ENCODE measurements around the gene C19orf25.

C19orf25 gene

DNA sequence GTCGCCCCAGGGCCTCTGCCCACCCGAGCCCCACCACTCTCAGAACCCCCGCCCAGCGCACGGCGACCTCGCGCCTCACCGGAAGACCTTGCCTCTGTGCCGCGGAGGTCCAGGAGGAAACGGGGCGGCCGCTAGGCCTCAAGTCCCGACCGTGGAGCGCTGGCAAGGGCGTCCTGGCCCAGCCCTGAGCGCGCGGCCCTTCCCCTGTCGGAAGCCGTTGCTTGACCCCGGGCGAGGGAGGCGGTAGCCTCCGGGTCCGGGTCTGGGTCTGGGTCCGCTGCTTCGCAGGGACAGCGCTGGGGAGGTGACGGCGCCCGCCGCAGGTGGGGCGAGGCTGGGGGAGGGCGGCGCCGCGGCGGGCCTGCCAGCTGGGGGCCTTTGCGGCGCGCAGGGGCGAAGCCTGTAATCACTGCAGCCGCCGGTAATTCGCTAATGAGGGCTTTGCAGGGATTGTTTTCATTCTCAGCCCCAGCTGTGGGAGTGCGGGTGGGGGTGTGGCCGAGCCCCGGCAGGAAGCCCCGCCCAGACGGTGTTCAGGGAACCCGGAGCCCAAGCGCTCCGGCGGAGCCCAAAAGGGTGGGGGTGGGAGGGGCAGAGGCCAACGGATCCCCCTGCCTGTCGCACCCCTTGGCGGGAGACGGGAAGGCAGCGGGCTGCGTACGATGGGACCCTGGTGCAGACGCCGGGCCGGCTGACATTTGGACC, 8.6 kb downstream of the C19orf25 start:
- TF ChIP-seq, protein P1, sequence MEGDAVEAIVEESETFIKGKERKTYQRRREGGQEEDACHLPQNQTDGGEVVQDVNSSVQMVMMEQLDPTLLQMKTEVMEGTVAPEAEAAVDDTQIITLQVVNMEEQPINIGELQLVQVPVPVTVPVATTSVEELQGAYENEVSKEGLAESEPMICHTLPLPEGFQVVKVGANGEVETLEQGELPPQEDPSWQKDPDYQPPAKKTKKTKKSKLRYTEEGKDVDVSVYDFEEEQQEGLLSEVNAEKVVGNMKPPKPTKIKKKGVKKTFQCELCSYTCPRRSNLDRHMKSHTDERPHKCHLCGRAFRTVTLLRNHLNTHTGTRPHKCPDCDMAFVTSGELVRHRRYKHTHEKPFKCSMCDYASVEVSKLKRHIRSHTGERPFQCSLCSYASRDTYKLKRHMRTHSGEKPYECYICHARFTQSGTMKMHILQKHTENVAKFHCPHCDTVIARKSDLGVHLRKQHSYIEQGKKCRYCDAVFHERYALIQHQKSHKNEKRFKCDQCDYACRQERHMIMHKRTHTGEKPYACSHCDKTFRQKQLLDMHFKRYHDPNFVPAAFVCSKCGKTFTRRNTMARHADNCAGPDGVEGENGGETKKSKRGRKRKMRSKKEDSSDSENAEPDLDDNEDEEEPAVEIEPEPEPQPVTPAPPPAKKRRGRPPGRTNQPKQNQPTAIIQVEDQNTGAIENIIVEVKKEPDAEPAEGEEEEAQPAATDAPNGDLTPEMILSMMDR (IDR thresholded peaks at IDR 0.05; ENCODE audit: insufficient read depth, low read depth, low read length, missing control alignments) = no peak
- peak; percentile 36 for DNase-seq (ENCODE audit: low read depth)
- H3K4me3 ChIP-seq (ENCODE audit: low read depth, low read length) = no peak overlapping the region

DNA sequence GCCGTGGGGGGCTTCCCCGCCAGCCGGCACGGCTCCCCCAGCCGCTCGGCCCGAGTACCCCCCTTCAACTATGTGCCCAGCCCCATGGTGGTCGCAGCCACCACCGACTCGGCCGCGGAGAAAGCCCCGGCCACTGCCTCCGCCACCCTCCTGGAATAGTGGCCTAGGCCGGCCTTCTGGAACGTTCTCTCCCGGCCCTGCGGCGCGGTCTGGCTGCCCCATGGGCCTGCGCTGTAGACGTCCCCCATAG, 9.0 kb downstream of the C19orf25 start:
- TF ChIP-seq, protein P1 (IDR thresholded peaks at IDR 0.05; ENCODE audit: insufficient read depth, low read depth, low read length, missing control alignments) = no peak

DNA sequence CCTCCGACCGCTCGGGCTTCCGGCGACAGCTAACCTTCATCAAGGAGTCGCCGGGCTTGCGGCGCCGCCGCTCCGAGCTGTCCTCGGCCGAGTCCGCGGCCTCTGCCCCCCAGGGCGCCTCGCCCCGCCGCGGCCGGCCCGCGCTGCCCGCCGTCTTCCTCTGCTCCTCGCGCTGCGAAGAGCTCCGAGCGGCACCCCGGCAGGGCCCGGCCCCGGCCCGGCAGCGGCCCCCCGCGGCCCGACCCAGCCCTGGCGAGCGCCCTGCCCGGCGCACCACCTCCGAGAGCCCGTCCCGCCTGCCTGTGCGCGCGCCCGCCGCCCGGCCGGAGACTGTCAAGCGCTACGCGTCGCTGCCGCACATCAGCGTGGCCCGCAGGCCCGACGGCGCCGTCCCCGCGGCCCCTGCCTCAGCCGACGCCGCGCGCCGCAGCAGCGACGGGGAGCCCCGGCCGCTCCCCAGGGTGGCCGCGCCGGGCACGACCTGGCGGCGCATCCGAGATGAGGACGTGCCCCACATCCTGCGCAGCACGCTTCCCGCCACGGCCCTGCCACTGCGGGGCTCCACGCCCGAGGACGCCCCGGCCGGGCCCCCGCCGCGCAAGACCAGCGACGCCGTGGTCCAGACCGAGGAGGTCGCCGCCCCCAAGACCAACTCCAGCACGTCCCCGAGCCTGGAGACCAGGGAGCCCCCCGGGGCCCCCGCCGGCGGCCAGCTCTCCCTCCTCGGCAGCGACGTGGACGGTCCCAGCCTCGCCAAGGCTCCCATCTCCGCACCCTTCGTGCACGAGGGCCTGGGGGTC, 9.6 kb downstream of the C19orf25 start:
- no peak overlapping the region for H3K4me3 ChIP-seq (ENCODE audit: low read depth, low read length)
- TF ChIP-seq, protein P1 (IDR thresholded peaks at IDR 0.05; ENCODE audit: insufficient read depth, low read depth, low read length, missing control alignments) = no peak
- DNase-seq (ENCODE audit: low read depth) = no peak

More for the DNA sequence above, 9.0 kb downstream of the C19orf25 start:
- H3K4me3 ChIP-seq (ENCODE audit: low read depth, low read length) = no peak overlapping the region
- no peak for DNase-seq (ENCODE audit: low read depth)

DNA sequence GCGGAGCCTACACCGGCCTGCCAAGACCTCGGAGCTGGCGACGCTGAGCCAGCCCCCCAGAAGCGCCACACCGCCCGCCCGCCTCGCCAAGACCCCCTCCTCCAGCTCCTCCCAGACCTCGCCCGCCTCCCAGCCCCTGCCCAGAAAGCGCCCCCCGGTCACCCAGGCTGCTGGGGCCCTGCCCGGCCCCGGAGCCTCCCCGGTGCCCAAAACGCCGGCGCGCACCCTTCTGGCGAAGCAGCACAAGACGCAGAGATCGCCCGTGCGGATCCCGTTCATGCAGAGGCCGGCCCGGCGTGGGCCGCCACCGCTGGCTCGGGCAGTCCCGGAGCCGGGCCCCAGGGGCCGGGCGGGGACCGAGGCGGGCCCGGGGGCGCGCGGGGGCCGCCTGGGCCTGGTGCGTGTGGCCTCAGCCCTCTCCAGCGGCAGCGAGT, 10.2 kb downstream of the C19orf25 start:
- DNase-seq (ENCODE audit: low read depth) = peak; percentile 41
- H3K4me3 ChIP-seq (ENCODE audit: low read depth, low read length) = no peak overlapping the region
- TF ChIP-seq, protein P1 (IDR thresholded peaks at IDR 0.05; ENCODE audit: insufficient read depth, low read depth, low read length, missing control alignments) = peak; percentile 0

DNA sequence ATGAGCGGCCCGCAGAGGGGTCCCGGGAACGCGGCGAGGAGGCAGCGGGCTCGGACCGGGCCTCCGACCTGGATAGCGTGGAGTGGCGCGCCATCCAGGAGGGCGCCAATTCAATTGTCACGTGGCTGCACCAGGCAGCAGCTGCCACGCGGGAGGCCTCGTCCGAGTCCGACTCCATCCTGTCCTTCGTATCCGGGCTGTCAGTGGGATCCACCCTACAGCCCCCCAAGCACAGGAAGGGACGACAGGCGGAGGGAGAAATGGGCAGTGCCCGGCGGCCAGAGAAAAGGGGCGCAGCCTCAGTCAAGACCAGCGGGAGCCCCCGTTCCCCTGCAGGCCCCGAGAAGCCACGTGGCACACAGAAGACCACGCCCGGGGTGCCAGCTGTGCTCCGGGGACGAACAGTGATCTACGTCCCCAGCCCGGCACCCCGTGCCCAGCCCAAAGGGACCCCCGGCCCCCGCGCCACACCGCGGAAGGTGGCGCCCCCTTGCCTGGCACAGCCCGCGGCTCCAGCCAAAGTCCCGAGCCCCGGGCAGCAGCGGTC, 10.7 kb downstream of the C19orf25 start:
- no peak for DNase-seq (ENCODE audit: low read depth)
- TF ChIP-seq, protein P1 (IDR thresholded peaks at IDR 0.05; ENCODE audit: insufficient read depth, low read depth, low read length, missing control alignments) = no peak
- H3K4me3 ChIP-seq (ENCODE audit: low read depth, low read length) = no peak overlapping the region

DNA sequence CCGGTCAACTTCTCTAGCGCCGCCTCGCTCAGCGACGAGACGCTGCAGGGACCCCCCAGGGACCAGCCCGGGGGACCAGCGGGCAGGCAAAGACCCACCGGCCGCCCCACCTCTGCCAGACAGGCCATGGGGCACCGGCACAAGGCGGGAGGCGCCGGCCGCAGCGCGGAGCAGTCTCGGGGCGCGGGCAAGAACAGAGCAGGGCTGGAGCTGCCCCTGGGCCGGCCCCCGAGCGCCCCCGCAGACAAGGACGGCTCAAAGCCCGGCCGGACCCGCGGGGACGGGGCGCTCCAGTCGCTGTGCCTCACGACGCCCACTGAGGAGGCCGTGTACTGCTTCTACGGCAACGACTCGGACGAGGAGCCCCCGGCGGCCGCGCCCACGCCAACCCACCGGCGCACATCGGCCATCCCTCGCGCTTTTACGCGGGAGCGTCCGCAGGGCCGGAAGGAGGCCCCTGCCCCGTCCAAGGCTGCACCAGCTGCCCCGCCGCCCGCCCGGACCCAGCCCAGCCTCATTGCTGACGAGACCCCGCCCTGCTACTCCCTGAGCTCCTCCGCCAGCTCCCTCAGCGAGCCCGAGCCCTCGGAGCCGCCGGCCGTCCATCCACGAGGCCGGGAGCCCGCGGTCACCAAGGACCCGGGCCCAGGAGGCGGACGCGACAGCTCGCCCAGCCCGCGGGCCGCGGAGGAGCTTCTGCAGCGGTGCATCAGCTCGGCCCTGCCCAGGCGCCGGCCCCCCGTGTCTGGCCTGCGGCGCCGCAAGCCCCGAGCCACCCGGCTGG, 11.3 kb downstream of the C19orf25 start:
- DNase-seq (ENCODE audit: low read depth) = no peak
- TF ChIP-seq, protein P1 (IDR thresholded peaks at IDR 0.05; ENCODE audit: insufficient read depth, low read depth, low read length, missing control alignments) = no peak
- H3K4me3 ChIP-seq (ENCODE audit: low read depth, low read length) = no peak overlapping the region

Measured in GM12865 (cell line).